ENCODE measurements around the gene MYO19. TPM values are rescaled to one million over a fixed set of nuclear protein-coding genes. Genes with fewer than 3 reads are reported as not detected.
"Not testable (repeated sequence)": the region's sequence is repeated elsewhere in the genome, so short reads cannot be mapped to it uniquely, and the experiment has no call there.

MYO19 gene
- total and polyA plus RNA-seq, 2 of the 8 experiments (the other 6 are each of a cell fraction or from before 2014, with no cell fraction given), result 126 to 163 TPM

- 88% methylated on average over 4 of the region's 9 CpGs; no CpG with 5 or more reads in 1 of the 2 experiments for WGBS, 2 experiments (ENCODE audit: extremely low coverage in 1 of 2, insufficient coverage in 1 of 2, insufficient read length in 1 of 2, insufficient replicate concordance in 2 of 2, low coverage in 1 of 2, low lambda C conversion rate in 2 of 2, missing lambda C conversion rate in 1 of 2)
- H3K9me3 ChIP-seq (ENCODE audit: insufficient read depth in 2 of 2, low read depth in 1 of 2, low read length in 1 of 2); H3K4me2 ChIP-seq (ENCODE audit: insufficient read depth in 1 of 2, low read depth in 2 of 2, low read length in 2 of 2); H3K79me2 ChIP-seq (ENCODE audit: control insufficient read depth in 1 of 2, insufficient read depth in 2 of 2, low read length in 2 of 2); H3K27ac ChIP-seq (ENCODE audit: low read depth, low read length); H2BK5ac ChIP-seq (ENCODE audit: low read depth, low read length); H3K4me3 ChIP-seq (ENCODE audit: extremely low read depth in 1 of 4, insufficient read depth in 2 of 4, low read depth in 3 of 4, low read length in 4 of 4); H4K5ac ChIP-seq (ENCODE audit: insufficient read length, low read depth, low read length); POLR2A ChIA-PET (ENCODE audit: partially characterized antibody); H3K14ac ChIP-seq (ENCODE audit: insufficient read length); H3K36me3 ChIP-seq (ENCODE audit: control insufficient read depth in 2 of 4, insufficient read depth in 4 of 4, low read length in 3 of 4); H3K18ac ChIP-seq (ENCODE audit: extremely low read depth, low read length); FAIRE-seq; H3K56ac ChIP-seq (replicated peaks; ENCODE audit: insufficient read length, low read depth, low read length); H3K4me1 ChIP-seq (replicated peaks in 1 of 4; ENCODE audit: control insufficient read depth in 3 of 4, insufficient read depth in 4 of 4, low read length in 3 of 4); H3K4ac ChIP-seq (replicated peaks; ENCODE audit: insufficient read length, low read depth, low read length); H4K8ac ChIP-seq (ENCODE audit: extremely low read depth, insufficient read depth, low read length); H2BK15ac ChIP-seq (ENCODE audit: low read length); H4K91ac ChIP-seq (replicated peaks; ENCODE audit: insufficient read length, low read length); H3K23ac ChIP-seq (ENCODE audit: insufficient read length); H2AK5ac ChIP-seq (ENCODE audit: low read depth, low read length); CTCF ChIA-PET (ENCODE audit: partially characterized antibody); H3K27me3 ChIP-seq (replicated peaks in 1 of 4; ENCODE audit: control insufficient read depth in 3 of 4, extremely low read depth in 1 of 4, insufficient read depth in 3 of 4, low read length in 3 of 4); H2BK12ac ChIP-seq (ENCODE audit: low read depth, low read length); H2AFZ ChIP-seq (ENCODE audit: low read length); H3K23me2 ChIP-seq (ENCODE audit: low read depth, low read length); H3K79me1 ChIP-seq (ENCODE audit: low read depth, low read length); DNase-seq (ENCODE audit: low read depth in 1 of 2, low spot score in 2 of 2); H3K9ac ChIP-seq (replicated peaks in 1 of 4; ENCODE audit: extremely low read depth in 1 of 4, low read depth in 3 of 4, low read length in 3 of 4); H4K20me1 ChIP-seq (replicated peaks in 1 of 2; ENCODE audit: control insufficient read depth in 1 of 2, insufficient read depth in 2 of 2, low read length in 2 of 2); H2BK120ac ChIP-seq (replicated peaks; ENCODE audit: low read depth, low read length); H2BK20ac ChIP-seq (ENCODE audit: low read length): not testable (repeated sequence)
Observed at GRCh38 chr17:36452888-36453287, 81.8 kb downstream of the MYO19 start.

- WGBS, 2 experiments (ENCODE audit: extremely low coverage in 1 of 2, insufficient coverage in 1 of 2, insufficient read length in 1 of 2, insufficient replicate concordance in 2 of 2, low coverage in 1 of 2, low lambda C conversion rate in 2 of 2, missing lambda C conversion rate in 1 of 2), result 92% methylated on average over 5 of the region's 15 CpGs; no CpG with 5 or more reads in 1 of the 2 experiments
- H2AK5ac ChIP-seq (ENCODE audit: low read depth, low read length); H4K8ac ChIP-seq (ENCODE audit: extremely low read depth, insufficient read depth, low read length); H3K27ac ChIP-seq (ENCODE audit: low read depth, low read length); H3K4me3 ChIP-seq (ENCODE audit: extremely low read depth in 1 of 4, insufficient read depth in 2 of 4, low read depth in 3 of 4, low read length in 4 of 4); H4K5ac ChIP-seq (ENCODE audit: insufficient read length, low read depth, low read length); H2AFZ ChIP-seq (ENCODE audit: low read length); CTCF ChIA-PET (ENCODE audit: partially characterized antibody); H3K4me2 ChIP-seq (ENCODE audit: insufficient read depth in 1 of 2, low read depth in 2 of 2, low read length in 2 of 2); H3K79me1 ChIP-seq (ENCODE audit: low read depth, low read length); H3K23me2 ChIP-seq (ENCODE audit: low read depth, low read length); H2BK5ac ChIP-seq (ENCODE audit: low read depth, low read length); H2BK12ac ChIP-seq (ENCODE audit: low read depth, low read length); H3K27me3 ChIP-seq (replicated peaks in 1 of 4; ENCODE audit: control insufficient read depth in 3 of 4, extremely low read depth in 1 of 4, insufficient read depth in 3 of 4, low read length in 3 of 4); H2BK15ac ChIP-seq (ENCODE audit: low read length); H3K9ac ChIP-seq (replicated peaks in 1 of 4; ENCODE audit: extremely low read depth in 1 of 4, low read depth in 3 of 4, low read length in 3 of 4); H3K4ac ChIP-seq (replicated peaks; ENCODE audit: insufficient read length, low read depth, low read length); H3K4me1 ChIP-seq (replicated peaks in 1 of 4; ENCODE audit: control insufficient read depth in 3 of 4, insufficient read depth in 4 of 4, low read length in 3 of 4); H3K36me3 ChIP-seq (ENCODE audit: control insufficient read depth in 2 of 4, insufficient read depth in 4 of 4, low read length in 3 of 4); H3K56ac ChIP-seq (replicated peaks; ENCODE audit: insufficient read length, low read depth, low read length); H2BK20ac ChIP-seq (ENCODE audit: low read length); H4K20me1 ChIP-seq (replicated peaks in 1 of 2; ENCODE audit: control insufficient read depth in 1 of 2, insufficient read depth in 2 of 2, low read length in 2 of 2); H3K14ac ChIP-seq (ENCODE audit: insufficient read length); H4K91ac ChIP-seq (replicated peaks; ENCODE audit: insufficient read length, low read length); H3K9me3 ChIP-seq (ENCODE audit: insufficient read depth in 2 of 2, low read depth in 1 of 2, low read length in 1 of 2); DNase-seq (ENCODE audit: low read depth in 1 of 2, low spot score in 2 of 2); H3K18ac ChIP-seq (ENCODE audit: extremely low read depth, low read length); H3K79me2 ChIP-seq (ENCODE audit: control insufficient read depth in 1 of 2, insufficient read depth in 2 of 2, low read length in 2 of 2); POLR2A ChIA-PET (ENCODE audit: partially characterized antibody); FAIRE-seq; H3K23ac ChIP-seq (ENCODE audit: insufficient read length); H2BK120ac ChIP-seq (replicated peaks; ENCODE audit: low read depth, low read length): not testable (repeated sequence)
Observed at GRCh38 chr17:36449997-36450396, 84.7 kb downstream of the MYO19 start.

Data from H1 (cell line).